NCI-H1105 (cell line): ENCODE data around the gene C16orf89.
"Not testable (repeated sequence)": the region's sequence is repeated elsewhere in the genome, so short reads cannot be mapped to it uniquely, and the experiment has no call there.

Experiments
- DNase-seq: peaks from one replicate; lab custom pipeline; 2025; lab: John Stamatoyannopoulos, UW

Gene C16orf89

GRCh38 chr16:5084802-5085201, 19.0 kb upstream of the C16orf89 start:
- not testable (repeated sequence) for DNase-seq

GRCh38 chr16:5084099-5084731, 18.5 kb upstream of the C16orf89 start:
- DNase-seq = not testable (repeated sequence)

GRCh38 chr16:5083646-5084045, 17.9 kb upstream of the C16orf89 start:
- not testable (repeated sequence) for DNase-seq

- not testable (repeated sequence) for DNase-seq
These were observed 15.2 kb upstream of the C16orf89 start for GRCh38 chr16:5080996-5081395.

- not testable (repeated sequence) for DNase-seq
These were observed 14.7 kb upstream of the C16orf89 start for GRCh38 chr16:5080461-5080860.

GRCh38 chr16:5078626-5079025, 12.9 kb upstream of the C16orf89 start:
- no peak for DNase-seq

- DNase-seq = no peak
These were observed 11.5 kb upstream of the C16orf89 start for GRCh38 chr16:5077304-5077703.

GRCh38 chr16:5075637-5076036, 9.9 kb upstream of the C16orf89 start:
- DNase-seq = no peak

- not testable (repeated sequence) for DNase-seq
These were observed 8.0 kb upstream of the C16orf89 start for GRCh38 chr16:5073771-5074170.

- DNase-seq = no peak
These were observed 7.5 kb upstream of the C16orf89 start for GRCh38 chr16:5073279-5073629.

GRCh38 chr16:5072334-5073278, 6.8 kb upstream of the C16orf89 start:
- no peak for DNase-seq

GRCh38 chr16:5071681-5072333, 6.1 kb upstream of the C16orf89 start, which contains the start of gene ALG1:
TSS of gene ALG1 (plus strand) at chr16:5071843. CDS start at chr16:5071850, 7 bp downstream.
- peak; percentile 62 for DNase-seq

- DNase-seq = no peak
These were observed 5.6 kb upstream of the C16orf89 start for GRCh38 chr16:5071341-5071680.

GRCh38 chr16:5070431-5071186, 4.9 kb upstream of the C16orf89 start:
- DNase-seq = no peak

GRCh38 chr16:5069854-5070253, 4.1 kb upstream of the C16orf89 start:
- DNase-seq = no peak

- no peak for DNase-seq
These were observed 3.3 kb upstream of the C16orf89 start for GRCh38 chr16:5069048-5069447.

GRCh38 chr16:5066511-5066910, 755 bp upstream of the C16orf89 start:
- DNase-seq = no peak

- no peak for DNase-seq
These were observed 430 bp downstream of the C16orf89 start for GRCh38 chr16:5065326-5065725.

- DNase-seq = no peak
These were observed 841 bp downstream of the C16orf89 start for GRCh38 chr16:5064915-5065314.

- no peak for DNase-seq
These were observed 2.7 kb downstream of the C16orf89 start for GRCh38 chr16:5062790-5063765.

GRCh38 chr16:5062051-5062450, 3.7 kb downstream of the C16orf89 start:
- DNase-seq = no peak
